IPS DF 4.7 (cell line): ENCODE measurements around the gene LLGL2.

Source experiments
- DNase-seq: peaks from one replicate; pipeline ENCODE4 v3.0.0-alpha.2; 2013; ENCODE audit warnings: low spot score; ENCODE audit errors: extremely low read depth

LLGL2 gene

GRCh38 chr17:75490953-75491649 is 34.4 kb upstream of the LLGL2 start:
- DNase-seq = no peak

GRCh38 chr17:75491680-75492079 is 33.8 kb upstream of the LLGL2 start:
- no peak for DNase-seq

- no peak for DNase-seq
Measured at GRCh38 chr17:75492555-75493168, 32.8 kb upstream of the LLGL2 start.

GRCh38 chr17:75493476-75494129 is 31.9 kb upstream of the LLGL2 start:
- no peak for DNase-seq

GRCh38 chr17:75494326-75494877 is 31.1 kb upstream of the LLGL2 start:
- no peak for DNase-seq

- no peak for DNase-seq
Measured at GRCh38 chr17:75496005-75496404, 29.5 kb upstream of the LLGL2 start.

GRCh38 chr17:75498039-75498725 is 27.3 kb upstream of the LLGL2 start:
- no peak for DNase-seq

- DNase-seq = no peak
Measured at GRCh38 chr17:75498726-75499213, 26.7 kb upstream of the LLGL2 start.

GRCh38 chr17:75499313-75500022 is 26.0 kb upstream of the LLGL2 start:
- DNase-seq = no peak

- no peak for DNase-seq
Measured at GRCh38 chr17:75500419-75501216, 24.9 kb upstream of the LLGL2 start.

- DNase-seq = no peak
Measured at GRCh38 chr17:75501378-75502071, 24.0 kb upstream of the LLGL2 start.

- no peak for DNase-seq
Measured at GRCh38 chr17:75502072-75502720, 23.3 kb upstream of the LLGL2 start.

- DNase-seq = no peak
Measured at GRCh38 chr17:75502721-75503329, 22.7 kb upstream of the LLGL2 start.

GRCh38 chr17:75503337-75503950 is 22.1 kb upstream of the LLGL2 start:
- DNase-seq = no peak

GRCh38 chr17:75503976-75504346 is 21.5 kb upstream of the LLGL2 start:
- DNase-seq = no peak

GRCh38 chr17:75504347-75505151 is 20.9 kb upstream of the LLGL2 start:
- no peak for DNase-seq

GRCh38 chr17:75505152-75505409 is 20.4 kb upstream of the LLGL2 start:
- DNase-seq = no peak

- no peak for DNase-seq
Measured at GRCh38 chr17:75505640-75506039, 19.9 kb upstream of the LLGL2 start.
